GM12891 (cell line): Measurements from ENCODE around the gene CAMTA1.

Experiments
- POLR2A ChIP-seq: IDR thresholded peaks from 2 replicates; pipeline ENCODE4 v1.6.1; 2011; ENCODE audit warnings: low read depth, low read length, control low read depth
- POLR2AphosphoS5 ChIP-seq: IDR thresholded peaks from 2 replicates; pipeline ENCODE4 v1.6.1; 2011; ENCODE audit warnings: low read depth, low read length, control low read depth

DNA sequence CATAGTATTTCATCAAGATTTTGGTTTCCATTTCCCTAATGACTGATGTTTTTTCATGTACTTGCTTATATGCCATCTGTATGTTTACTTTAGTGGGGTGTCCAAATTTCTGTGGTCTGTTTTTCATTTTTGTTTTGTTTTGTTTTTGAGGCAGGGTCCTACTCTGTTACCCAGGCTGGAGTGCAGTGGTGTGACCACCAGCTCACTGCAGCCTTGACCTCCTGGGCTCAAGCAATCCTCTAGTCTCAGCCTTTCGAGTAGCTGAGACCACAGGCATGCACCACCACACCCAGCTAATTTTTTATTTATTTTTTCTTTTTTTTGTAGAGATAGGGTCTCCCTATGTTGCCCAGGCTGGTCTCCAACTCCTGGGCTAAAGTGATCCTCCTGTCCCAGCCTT, 607.9 kb downstream of the CAMTA1 start:
- TF ChIP-seq POLR2AphosphoS5: no peak
- TF ChIP-seq POLR2A: no peak
